ENCODE measurements around the gene FARP2. TPM values are rescaled to one million over a fixed set of nuclear protein-coding genes. Genes with fewer than 3 reads are reported as not detected.

The FARP2 gene
- total RNA-seq, 1 experiment from 2014 or later: 17.0 TPM

DNA sequence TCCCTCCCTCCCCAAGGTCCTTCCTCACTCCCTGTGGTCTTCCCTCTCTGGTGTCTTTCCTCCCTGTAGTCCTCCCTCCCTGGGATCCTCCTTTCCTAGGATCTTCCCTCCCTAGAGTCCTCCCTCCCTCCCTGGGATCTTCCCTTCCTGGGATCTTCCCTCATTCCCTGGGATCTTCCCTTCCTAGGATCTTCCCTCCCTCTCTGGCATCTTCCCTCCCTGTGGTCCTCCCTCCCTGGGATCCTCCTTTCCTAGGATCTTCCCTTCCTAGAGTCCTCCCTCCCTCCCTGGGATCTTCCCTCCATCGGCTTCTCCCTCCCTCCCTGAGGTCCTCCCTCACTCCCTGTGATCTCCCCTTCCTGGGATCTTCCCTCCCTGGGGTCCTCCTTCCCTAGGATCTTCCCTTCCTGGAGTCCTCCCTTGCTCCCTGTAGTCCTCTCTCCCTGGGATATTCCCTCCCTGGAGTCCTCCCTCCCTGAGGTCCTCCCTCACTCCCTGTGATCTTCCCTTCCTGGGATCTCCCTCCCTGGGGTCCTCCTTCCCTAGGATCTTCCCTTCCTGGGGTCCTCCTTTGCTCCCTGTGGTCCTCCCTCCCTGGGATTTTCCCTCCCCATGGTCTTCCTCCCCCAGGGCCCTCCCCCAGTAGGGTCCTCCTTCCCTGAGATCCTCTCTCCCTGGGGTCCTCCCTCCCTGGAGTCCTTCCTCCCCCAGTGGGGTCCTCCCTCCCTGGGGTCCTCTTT, 129.3 kb downstream of the FARP2 start:
- DNase-seq (ENCODE audit: low read depth): no peak

GRCh38 chr2:241489088-241489487, 133.0 kb downstream of the FARP2 start:
- DNase-seq (ENCODE audit: low read depth): no peak

GRCh38 chr2:241489733-241490680, 133.9 kb downstream of the FARP2 start:
- no peak for DNase-seq (ENCODE audit: low read depth)

- no peak for DNase-seq (ENCODE audit: low read depth)
Observed at GRCh38 chr2:241490825-241491506, 134.9 kb downstream of the FARP2 start.

GRCh38 chr2:241491549-241492173, 135.6 kb downstream of the FARP2 start:
- no peak for DNase-seq (ENCODE audit: low read depth)

DNA sequence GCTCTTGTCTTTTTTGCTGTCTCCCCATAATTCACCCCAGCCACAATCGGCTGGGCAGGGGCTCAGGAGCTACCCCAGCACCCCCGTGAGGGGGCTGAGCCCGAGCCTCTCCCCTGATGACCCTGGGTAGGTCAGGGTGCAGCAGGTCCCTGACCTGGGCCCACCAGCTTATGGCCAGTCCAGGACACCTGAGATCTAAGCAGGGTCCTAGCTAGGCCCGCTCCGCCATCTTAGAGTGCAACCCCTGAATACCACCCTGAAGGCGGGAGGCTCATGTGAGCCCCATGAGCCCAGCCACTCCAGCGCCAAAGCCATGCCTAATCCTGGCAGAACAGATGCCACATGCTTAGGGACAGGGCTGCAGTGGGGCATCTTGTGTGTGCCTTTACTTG, 136.1 kb downstream of the FARP2 start:
- DNase-seq (ENCODE audit: low read depth): no peak

DNA sequence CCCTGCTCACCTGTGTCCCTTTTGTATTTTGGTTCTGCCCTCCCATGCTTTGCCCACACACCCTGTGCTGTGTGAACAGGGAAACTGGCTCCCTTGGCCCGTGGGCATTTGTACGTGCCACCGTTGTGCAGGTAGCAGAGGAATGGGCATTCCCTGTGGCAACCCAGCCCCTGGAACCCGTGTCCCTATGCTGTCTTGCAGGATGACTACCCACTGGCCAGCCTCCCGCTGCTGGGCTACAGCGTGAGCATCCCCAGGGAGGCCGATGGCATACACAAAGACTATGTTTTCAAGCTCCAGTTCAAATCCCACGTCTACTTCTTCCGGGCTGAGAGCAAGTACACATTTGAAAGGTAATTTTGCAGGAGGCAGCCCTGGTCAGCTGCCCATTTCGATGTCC, 137.0 kb downstream of the FARP2 start:
- no peak for DNase-seq (ENCODE audit: low read depth)

GRCh38 chr2:241494311-241494908, 138.3 kb downstream of the FARP2 start:
- no peak for DNase-seq (ENCODE audit: low read depth)

DNA sequence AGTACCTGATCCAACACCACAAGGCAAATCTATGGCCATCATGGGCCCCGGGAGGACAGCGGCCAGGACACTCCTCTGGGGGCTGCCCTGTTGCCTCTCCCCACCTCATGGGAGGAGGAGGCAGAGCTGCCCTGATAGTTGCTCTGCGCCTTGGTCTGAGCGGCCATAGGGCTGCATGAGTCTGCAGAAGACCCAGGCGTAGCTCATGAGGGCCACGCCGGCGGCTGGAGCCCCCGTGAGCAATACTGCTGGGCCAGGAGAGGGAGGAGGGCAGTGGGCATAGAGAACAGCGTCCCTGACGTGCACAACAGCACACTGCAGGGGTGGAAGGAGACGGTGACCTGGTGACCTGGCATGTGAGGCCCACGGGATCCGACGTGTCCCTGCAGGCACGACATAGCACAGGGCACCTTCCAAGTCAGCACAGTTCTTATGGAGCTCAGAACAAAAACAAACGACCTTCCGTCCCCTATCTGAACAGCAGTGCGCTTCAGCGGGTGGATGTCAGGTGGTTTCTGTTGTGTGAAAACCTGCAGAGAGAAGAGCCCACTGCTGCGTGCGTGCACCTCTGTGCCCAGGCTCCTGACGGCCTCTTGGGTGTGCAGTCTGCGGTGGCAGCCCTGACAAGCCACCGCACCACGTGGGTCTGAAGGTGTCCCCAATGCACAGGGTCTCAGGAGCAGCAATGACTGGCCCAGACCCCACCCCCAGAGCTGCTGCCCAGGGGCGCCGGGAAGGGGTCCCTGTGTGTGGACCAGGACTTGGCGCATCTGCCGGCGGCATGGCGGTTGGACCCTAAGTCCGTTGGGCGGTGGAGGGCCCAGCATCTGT, 139.3 kb downstream of the FARP2 start:
- no peak for DNase-seq (ENCODE audit: low read depth)

GRCh38 chr2:241496003-241496707, 140.1 kb downstream of the FARP2 start:
- DNase-seq (ENCODE audit: low read depth): no peak

DNA sequence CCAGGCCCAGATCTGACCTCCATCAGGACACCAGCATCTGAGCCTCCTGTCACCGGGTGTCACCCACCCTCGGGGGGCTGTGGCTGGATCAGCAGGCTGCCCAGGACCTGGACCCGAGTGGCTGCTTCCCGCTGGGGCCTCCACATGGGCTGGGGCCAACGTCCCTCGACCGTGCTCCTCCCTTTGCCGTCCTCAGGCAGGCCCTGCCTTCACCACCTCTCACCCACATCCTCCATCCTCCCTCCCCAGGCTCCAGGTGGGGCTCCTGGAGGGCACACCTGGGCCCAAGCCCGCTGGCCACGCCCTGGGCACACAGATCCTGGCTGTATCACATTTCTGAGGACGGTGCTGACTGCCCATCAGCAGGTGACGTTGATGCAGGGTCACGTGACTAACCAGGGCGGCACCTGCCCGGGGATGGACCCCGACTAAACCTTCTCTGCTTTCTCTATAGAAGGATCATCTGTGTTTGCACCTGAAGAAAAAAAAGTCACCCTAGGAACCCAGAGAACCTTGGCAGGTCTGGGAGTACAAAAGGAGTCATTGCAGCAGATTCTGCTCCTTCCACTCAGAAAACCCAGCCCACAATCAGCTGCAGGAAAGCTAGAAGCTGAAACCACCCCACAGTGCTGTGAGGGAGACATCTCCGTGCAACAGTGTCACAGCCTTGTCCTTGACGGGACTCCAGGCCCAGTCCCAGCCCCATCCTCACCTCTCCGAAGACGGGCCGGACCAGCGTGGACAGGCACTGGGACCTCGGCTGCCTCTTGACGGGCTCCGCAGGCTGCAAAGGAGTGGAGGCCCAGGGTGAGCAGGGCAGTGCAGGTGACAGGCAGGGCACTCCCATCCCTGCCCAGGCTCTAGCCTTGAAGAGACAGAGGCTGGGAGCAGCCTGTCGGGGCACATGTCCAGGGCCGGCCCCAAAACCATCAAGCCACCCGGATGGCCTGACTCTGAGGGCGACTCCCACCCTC, 141.1 kb downstream of the FARP2 start:
- no peak for DNase-seq (ENCODE audit: low read depth)

- no peak for DNase-seq (ENCODE audit: low read depth)
Observed at GRCh38 chr2:241498115-241499070, 142.3 kb downstream of the FARP2 start.

GRCh38 chr2:241499146-241499965, 143.3 kb downstream of the FARP2 start:
- no peak for DNase-seq (ENCODE audit: low read depth)

DNA sequence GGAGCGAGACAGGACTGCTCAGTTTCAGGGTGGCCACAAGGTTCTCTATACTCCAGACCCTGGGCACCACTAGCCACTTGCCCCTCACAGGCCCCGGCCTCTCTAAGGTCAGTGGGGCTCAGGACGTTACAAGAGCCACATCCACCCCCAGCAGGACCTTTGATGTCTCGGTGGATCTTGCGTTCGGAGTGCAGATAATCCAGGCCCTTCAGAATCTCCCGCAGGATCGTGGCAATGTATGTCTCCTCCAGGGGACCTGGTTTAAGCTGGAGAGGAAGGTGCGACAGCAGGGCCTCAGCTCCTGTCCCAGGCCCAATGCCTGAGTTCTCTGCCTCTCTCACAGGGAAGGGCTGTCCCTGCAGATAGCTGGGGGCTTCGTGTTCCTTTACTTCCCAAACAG, 143.9 kb downstream of the FARP2 start:
- DNase-seq (ENCODE audit: low read depth): no peak

GRCh38 chr2:241500431-241500975, 144.4 kb downstream of the FARP2 start:
- no peak for DNase-seq (ENCODE audit: low read depth)

- DNase-seq (ENCODE audit: low read depth): no peak
Observed at GRCh38 chr2:241501099-241501541, 145.0 kb downstream of the FARP2 start.

All from M059J (cell line).